GM10847 (cell line): ENCODE results near the gene ACSM6.

Experiments used
- POLR2A ChIP-seq: IDR thresholded peaks from 2 replicates; pipeline ENCODE4 v1.6.1; 2011; ENCODE audit not compliant: insufficient read length; ENCODE audit errors: extremely low read depth

ACSM6 gene

GRCh38 chr10:95208702-95209391 lies 14.8 kb downstream of the ACSM6 start:
- TF ChIP-seq POLR2A: no peak

- no peak for TF ChIP-seq POLR2A
Observed at GRCh38 chr10:95209509-95210127, 15.6 kb downstream of the ACSM6 start.

- TF ChIP-seq POLR2A: no peak
Observed at GRCh38 chr10:95211606-95212279, 17.7 kb downstream of the ACSM6 start.

GRCh38 chr10:95214369-95214768 lies 20.3 kb downstream of the ACSM6 start:
- TF ChIP-seq POLR2A: no peak

GRCh38 chr10:95214793-95215192 lies 20.8 kb downstream of the ACSM6 start:
- no peak for TF ChIP-seq POLR2A

DNA sequence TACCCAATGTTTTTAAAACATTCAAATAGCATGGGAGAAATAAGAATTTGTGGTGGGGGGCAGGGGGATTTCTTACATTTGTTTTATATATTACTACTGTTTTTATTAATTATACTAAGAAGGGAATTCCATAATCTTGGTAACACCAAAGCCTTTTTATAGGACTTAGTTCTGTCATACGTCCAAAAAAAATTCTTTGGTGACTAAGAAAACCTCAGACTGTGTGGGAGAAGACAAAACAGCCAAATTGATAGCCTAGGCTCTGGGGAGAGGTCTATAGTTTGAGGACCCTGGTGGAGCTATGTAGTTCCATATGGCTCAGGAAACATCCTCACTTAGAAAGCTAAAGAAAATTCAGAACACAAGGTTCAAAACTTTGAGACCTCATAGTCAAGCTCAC lies 23.4 kb downstream of the ACSM6 start:
- TF ChIP-seq POLR2A: no peak

DNA sequence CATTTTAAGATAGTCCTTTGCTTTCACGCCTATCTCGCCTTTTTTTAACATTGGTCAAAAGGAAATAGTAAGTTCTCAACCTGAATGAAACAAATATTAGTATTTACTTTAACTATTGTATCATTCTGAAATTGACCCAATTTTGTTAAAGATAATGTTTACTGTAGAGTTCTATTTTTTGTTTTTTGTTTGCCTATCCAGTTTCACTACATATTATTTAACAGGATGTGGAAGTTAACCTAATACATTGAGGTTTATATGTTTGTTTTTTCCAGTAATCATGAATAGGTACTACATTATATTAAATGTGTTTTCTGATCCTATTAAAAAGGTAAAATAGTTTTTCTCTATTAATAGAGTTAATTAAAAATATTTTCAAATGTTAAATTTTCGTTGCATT lies 26.5 kb downstream of the ACSM6 start:
- TF ChIP-seq POLR2A: no peak

DNA sequence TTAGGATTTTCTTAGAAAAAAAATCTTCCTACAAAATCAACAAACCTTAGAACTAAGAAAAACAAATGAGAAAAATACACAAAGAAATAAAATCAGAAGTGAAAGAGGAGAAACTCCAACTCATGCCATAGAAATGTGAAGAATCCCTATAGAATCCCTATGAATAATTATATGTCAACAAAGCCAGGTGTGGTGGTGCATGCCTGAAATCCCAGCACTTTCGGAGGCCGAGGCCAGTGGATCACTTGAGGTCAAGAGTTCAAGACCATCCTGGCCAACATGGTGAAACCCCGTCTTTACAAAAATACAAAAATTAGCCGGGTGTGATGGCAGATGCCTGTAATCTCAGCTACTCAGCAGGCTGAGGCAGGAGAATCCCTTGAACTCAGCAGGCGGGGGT lies 27.1 kb downstream of the ACSM6 start:
- no peak for TF ChIP-seq POLR2A

GRCh38 chr10:95225136-95225535 lies 31.1 kb downstream of the ACSM6 start:
- no peak for TF ChIP-seq POLR2A

GRCh38 chr10:95229724-95230627 lies 35.9 kb downstream of the ACSM6 start:
- no peak for TF ChIP-seq POLR2A

DNA sequence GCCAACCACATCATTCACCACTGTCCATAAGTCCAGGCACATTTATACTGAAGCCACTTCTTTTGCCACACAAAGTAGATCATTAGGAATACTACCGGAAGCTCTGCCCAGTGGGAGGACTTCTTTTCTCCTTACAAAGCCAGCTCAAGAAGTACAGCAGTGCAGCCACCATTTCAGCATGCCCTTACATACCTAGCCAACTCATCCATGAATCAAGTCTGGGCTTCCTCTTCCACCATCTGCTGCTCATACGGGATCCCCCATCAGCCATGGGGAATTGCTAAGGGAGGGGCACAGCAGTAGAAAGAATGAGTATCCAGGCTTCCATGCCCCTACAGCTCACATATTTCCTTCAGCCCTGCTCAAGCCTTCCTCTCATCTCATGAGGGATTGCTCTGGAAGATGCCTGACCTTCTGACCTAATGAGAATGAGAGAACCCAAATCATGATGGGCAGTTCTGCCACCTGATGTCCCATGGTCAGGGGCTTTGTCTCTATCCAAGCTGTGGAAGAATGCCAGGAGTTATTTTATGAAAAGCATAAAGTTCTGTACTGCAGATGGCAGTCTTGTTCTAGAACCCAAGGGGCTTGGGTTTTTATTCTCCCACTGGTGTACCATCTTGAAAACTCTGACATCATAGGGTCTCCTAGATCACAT lies 39.5 kb downstream of the ACSM6 start:
- no peak for TF ChIP-seq POLR2A

- TF ChIP-seq POLR2A: no peak
Observed at GRCh38 chr10:95234951-95235350, 40.9 kb downstream of the ACSM6 start.

- no peak for TF ChIP-seq POLR2A
Observed at GRCh38 chr10:95235676-95236067, 41.6 kb downstream of the ACSM6 start.

- no peak for TF ChIP-seq POLR2A
Observed at GRCh38 chr10:95236068-95236903, 42.2 kb downstream of the ACSM6 start.
